Measurements from ENCODE around the gene MBNL1. TPM values are rescaled to one million over a fixed set of nuclear protein-coding genes. Genes with fewer than 3 reads are reported as not detected.

Gene MBNL1
- total and polyA plus RNA-seq, 2 donors (not counting 3 experiments of a cell fraction or from before 2014, with no cell fraction given), result 179 to 362 TPM

DNA sequence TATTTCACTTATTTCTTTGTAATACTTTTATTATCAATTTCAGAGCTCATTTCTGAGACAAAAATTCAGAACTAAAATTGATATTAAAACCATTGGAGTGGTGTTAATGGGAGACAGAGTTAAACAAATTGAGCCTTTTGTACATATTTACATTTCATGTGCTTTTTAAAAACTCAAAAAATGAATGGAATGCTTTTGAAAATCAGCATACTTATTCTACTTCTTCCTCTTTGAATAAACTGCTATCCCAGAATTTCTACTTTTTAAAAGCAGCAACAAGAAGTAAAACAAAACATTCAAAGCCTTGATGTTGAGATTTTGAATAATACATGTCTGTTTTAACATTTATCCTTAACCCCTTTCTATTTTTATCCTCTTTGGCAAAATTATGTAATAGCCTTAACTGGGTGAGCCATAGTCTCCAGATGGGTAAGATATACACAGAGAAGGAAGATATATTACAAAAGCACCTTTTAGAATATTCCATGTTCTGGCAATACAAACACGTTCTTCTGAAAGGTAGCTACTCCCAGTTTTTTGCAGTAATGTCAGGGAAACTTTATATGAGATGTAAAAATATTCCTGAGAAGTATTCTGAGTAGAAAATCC lies 123.6 kb downstream of the MBNL1 start:
- DNase-seq (ENCODE audit: low read depth, low spot score) (no peak), FAIRE-seq (no peak)
- H3K4me1 ChIP-seq (ENCODE audit: control insufficient read depth, extremely low read depth, insufficient read depth, low read length), result no peaks in the 10 kb centered on the region
- TF ChIP-seq, protein P1, sequence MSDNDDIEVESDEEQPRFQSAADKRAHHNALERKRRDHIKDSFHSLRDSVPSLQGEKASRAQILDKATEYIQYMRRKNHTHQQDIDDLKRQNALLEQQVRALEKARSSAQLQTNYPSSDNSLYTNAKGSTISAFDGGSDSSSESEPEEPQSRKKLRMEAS (IDR thresholded peaks at IDR 0.05; ENCODE audit: insufficient read depth, insufficient read length), result no peak
- TF ChIP-seq GATA2 (IDR thresholded peaks at IDR 0.05; ENCODE audit: insufficient read depth, insufficient read length, low read depth, low read length), result no peak
- no peak for TF ChIP-seq POLR2A (IDR thresholded peaks at IDR 0.05; ENCODE audit: low read depth, low read length)
- TF ChIP-seq, protein P2, sequence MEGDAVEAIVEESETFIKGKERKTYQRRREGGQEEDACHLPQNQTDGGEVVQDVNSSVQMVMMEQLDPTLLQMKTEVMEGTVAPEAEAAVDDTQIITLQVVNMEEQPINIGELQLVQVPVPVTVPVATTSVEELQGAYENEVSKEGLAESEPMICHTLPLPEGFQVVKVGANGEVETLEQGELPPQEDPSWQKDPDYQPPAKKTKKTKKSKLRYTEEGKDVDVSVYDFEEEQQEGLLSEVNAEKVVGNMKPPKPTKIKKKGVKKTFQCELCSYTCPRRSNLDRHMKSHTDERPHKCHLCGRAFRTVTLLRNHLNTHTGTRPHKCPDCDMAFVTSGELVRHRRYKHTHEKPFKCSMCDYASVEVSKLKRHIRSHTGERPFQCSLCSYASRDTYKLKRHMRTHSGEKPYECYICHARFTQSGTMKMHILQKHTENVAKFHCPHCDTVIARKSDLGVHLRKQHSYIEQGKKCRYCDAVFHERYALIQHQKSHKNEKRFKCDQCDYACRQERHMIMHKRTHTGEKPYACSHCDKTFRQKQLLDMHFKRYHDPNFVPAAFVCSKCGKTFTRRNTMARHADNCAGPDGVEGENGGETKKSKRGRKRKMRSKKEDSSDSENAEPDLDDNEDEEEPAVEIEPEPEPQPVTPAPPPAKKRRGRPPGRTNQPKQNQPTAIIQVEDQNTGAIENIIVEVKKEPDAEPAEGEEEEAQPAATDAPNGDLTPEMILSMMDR (IDR thresholded peaks at IDR 0.05; ENCODE audit: extremely low read depth in 1 of 2, insufficient read depth in 1 of 2, low read depth in 1 of 2, low read length in 2 of 2), result no peak
- no peak for TF ChIP-seq POLR2AphosphoS5 (IDR thresholded peaks at IDR 0.05; ENCODE audit: insufficient read depth, low read depth, low read length)
- no peak for TF ChIP-seq MYC (IDR thresholded peaks at IDR 0.05; ENCODE audit: low read depth, low read length)
- no peak for TF ChIP-seq JUN (IDR thresholded peaks at IDR 0.05; ENCODE audit: borderline replicate concordance, insufficient read depth, insufficient read length, low read depth)
- no peak for TF ChIP-seq FOS (IDR thresholded peaks at IDR 0.05; ENCODE audit: borderline replicate concordance, insufficient read depth, low read length)
- TF ChIP-seq EZH2 (IDR thresholded peaks at IDR 0.05; ENCODE audit: borderline replicate concordance, low read depth, low read length, severe bottlenecking), result no peak
- dilution Hi-C loops (cut with MboI; ENCODE audit: extremely low pct_ligation_motif_present, low sequenced_read_pairs) (no loop called here), intact Hi-C loops (cut with micrococcal nuclease) (no loop called here)
- peaks cover 98% of the 10 kb centered on the region for H3K79me2 ChIP-seq (ENCODE audit: control insufficient read depth, insufficient read depth, low read length)
- H2AFZ ChIP-seq (ENCODE audit: low read depth, low read length), result no peak overlapping the region
- H3K4me2 ChIP-seq (ENCODE audit: insufficient read depth, low read length), result no peak overlapping the region
- H3K9me1 ChIP-seq (replicated peaks; ENCODE audit: control insufficient read depth, extremely low read depth, insufficient read depth, low read length), result no peaks in the 10 kb centered on the region
- H3K27me3 ChIP-seq (ENCODE audit: control insufficient read depth in 2 of 2, insufficient read depth in 2 of 2, low read length in 2 of 2), result no peaks in the 10 kb centered on the region
- CTCF ChIA-PET, result interaction anchor here (0.6 to 2.4 kb wide), 3 partner anchors 10 to 321 kb away, joined by 3 to 5 read pairs (median 4); no protein-coding TSS in a partner anchor
- H3K9me3 ChIP-seq (replicated peaks; ENCODE audit: control insufficient read depth, insufficient read depth, low read length), result no peaks in the 10 kb centered on the region
- peaks cover 18% of the 10 kb centered on the region for H4K20me1 ChIP-seq (replicated peaks; ENCODE audit: control insufficient read depth, extremely low read depth, insufficient read depth, low read length)
- H3K4me3 ChIP-seq (replicated peaks in 1 of 3; ENCODE audit: insufficient read depth in 1 of 3, low read depth in 1 of 3, low read length in 3 of 3), result no peak overlapping the region
- no peak overlapping the region for H3K27ac ChIP-seq (ENCODE audit: insufficient read depth, low read depth, low read length)
- peaks cover 0 to 10% of the 10 kb centered on the region in 2 experiments for H3K36me3 ChIP-seq (ENCODE audit: control insufficient read depth in 2 of 2, extremely low read depth in 1 of 2, insufficient read depth in 2 of 2, low read length in 2 of 2)
- POLR2A ChIA-PET, result no interaction called here
- H3K9ac ChIP-seq (replicated peaks; ENCODE audit: extremely low read depth, insufficient read depth, low read length), result no peak overlapping the region
- no TSS peak for BruUV-seq (replicated peaks)
